Measurements from ENCODE around the gene AURKAIP1. TPM values are rescaled to one million over a fixed set of nuclear protein-coding genes. Genes with fewer than 3 reads are reported as not detected.

Gene AURKAIP1
- total RNA-seq, 1 donor from 2014 or later: 130 TPM

GRCh38 chr1:1395166-1395565 lies 20.2 kb upstream of the AURKAIP1 start:
- Mint-ChIP-seq H3K27me3 (ENCODE audit: unreplicated experiment) (no peaks in the 10 kb centered on the region), H3K4me3 (ENCODE audit: unreplicated experiment) (peak overlapping the region; percentile 39), H3K36me3 (ENCODE audit: unreplicated experiment) (no peaks in the 10 kb centered on the region), H3K4me1 (ENCODE audit: low read depth, unreplicated experiment) (peaks cover 6% of the 10 kb centered on the region), H3K9me3 (ENCODE audit: unreplicated experiment) (peaks cover 11% of the 10 kb centered on the region), H3K27ac (ENCODE audit: unreplicated experiment) (peak overlapping the region; percentile 64)
- no peak for TF ChIP-seq CTCF (IDR thresholded peaks at IDR 0.05; ENCODE audit: partially characterized antibody, unreplicated experiment)
- no peak for DNase-seq

DNA sequence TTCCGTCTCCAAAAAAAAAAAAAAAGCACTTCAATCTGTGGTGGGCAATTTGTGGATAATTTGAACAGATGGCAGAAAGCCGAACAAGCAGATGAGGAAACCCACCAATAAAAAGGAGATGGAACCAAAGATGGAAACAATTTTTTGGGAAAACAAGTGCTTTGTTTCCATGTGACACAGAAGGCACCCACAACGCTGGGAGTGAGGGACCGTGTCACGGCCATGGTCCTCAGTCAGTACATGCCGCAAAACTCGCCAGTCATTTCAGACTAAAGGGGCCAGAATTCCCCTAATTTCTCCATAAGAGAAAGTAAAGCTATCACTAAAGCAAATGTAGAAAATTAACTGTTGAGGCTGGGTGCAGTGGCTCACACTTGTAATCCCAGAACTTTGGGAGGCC lies 19.1 kb upstream of the AURKAIP1 start:
- TF ChIP-seq CTCF (IDR thresholded peaks at IDR 0.05; ENCODE audit: partially characterized antibody, unreplicated experiment): no peak
- DNase-seq: no peak
- Mint-ChIP-seq H3K4me3 (ENCODE audit: unreplicated experiment) (no peak overlapping the region), H3K4me1 (ENCODE audit: low read depth, unreplicated experiment) (peaks cover 6% of the 10 kb centered on the region), H3K27ac (ENCODE audit: unreplicated experiment) (peak overlapping the region; percentile 22), H3K27me3 (ENCODE audit: unreplicated experiment) (no peaks in the 10 kb centered on the region), H3K36me3 (ENCODE audit: unreplicated experiment) (no peaks in the 10 kb centered on the region), H3K9me3 (ENCODE audit: unreplicated experiment) (peaks cover 8% of the 10 kb centered on the region)

GRCh38 chr1:1393428-1393827 lies 18.4 kb upstream of the AURKAIP1 start:
- Mint-ChIP-seq H3K4me1 (ENCODE audit: low read depth, unreplicated experiment) (peaks cover 6% of the 10 kb centered on the region), H3K9me3 (ENCODE audit: unreplicated experiment) (peaks cover 7% of the 10 kb centered on the region), H3K27me3 (ENCODE audit: unreplicated experiment) (peaks cover under 1% of the 10 kb centered on the region), H3K4me3 (ENCODE audit: unreplicated experiment) (no peak overlapping the region), H3K36me3 (ENCODE audit: unreplicated experiment) (no peaks in the 10 kb centered on the region), H3K27ac (ENCODE audit: unreplicated experiment) (no peak overlapping the region)
- TF ChIP-seq CTCF (IDR thresholded peaks at IDR 0.05; ENCODE audit: partially characterized antibody, unreplicated experiment): no peak
- no peak for DNase-seq

GRCh38 chr1:1393014-1393413 lies 18.0 kb upstream of the AURKAIP1 start:
- H3K27ac Mint-ChIP-seq (ENCODE audit: unreplicated experiment): no peak overlapping the region
- no peaks in the 10 kb centered on the region for H3K36me3 Mint-ChIP-seq (ENCODE audit: unreplicated experiment)
- no peak for TF ChIP-seq CTCF (IDR thresholded peaks at IDR 0.05; ENCODE audit: partially characterized antibody, unreplicated experiment)
- peaks cover 4% of the 10 kb centered on the region for H3K9me3 Mint-ChIP-seq (ENCODE audit: unreplicated experiment)
- H3K27me3 Mint-ChIP-seq (ENCODE audit: unreplicated experiment): peaks cover 3% of the 10 kb centered on the region
- no peak overlapping the region for H3K4me3 Mint-ChIP-seq (ENCODE audit: unreplicated experiment)
- no peak for DNase-seq
- peaks cover 6% of the 10 kb centered on the region for H3K4me1 Mint-ChIP-seq (ENCODE audit: low read depth, unreplicated experiment)

DNA sequence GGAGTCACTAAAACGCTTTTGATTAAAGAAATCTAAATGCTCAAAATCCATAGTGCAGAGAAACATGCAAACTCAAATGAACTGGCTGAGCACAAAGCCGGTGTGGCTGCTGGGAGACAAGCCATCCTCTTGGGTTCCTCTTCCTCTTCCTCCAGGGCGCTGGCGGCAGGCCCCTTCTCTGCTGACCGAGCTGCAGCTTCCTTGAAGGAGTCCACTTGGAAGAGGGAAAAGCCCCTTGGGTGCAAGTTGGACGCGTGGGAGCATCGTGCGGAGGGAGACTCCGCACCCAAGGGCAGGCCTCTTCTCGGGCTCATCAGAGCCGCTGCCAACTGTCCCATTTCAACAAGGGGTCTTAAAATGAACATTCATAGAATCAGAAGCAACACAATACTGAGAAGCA lies 16.2 kb upstream of the AURKAIP1 start:
- Mint-ChIP-seq H3K36me3 (ENCODE audit: unreplicated experiment) (no peaks in the 10 kb centered on the region), H3K4me3 (ENCODE audit: unreplicated experiment) (no peak overlapping the region), H3K9me3 (ENCODE audit: unreplicated experiment) (peaks cover 6% of the 10 kb centered on the region), H3K27me3 (ENCODE audit: unreplicated experiment) (peaks cover 4% of the 10 kb centered on the region), H3K27ac (ENCODE audit: unreplicated experiment) (no peak overlapping the region), H3K4me1 (ENCODE audit: low read depth, unreplicated experiment) (peaks cover 9% of the 10 kb centered on the region)
- no peak for TF ChIP-seq CTCF (IDR thresholded peaks at IDR 0.05; ENCODE audit: partially characterized antibody, unreplicated experiment)
- no peak for DNase-seq

All from glutamatergic neuron (in vitro differentiated cells).